K562 (cell line): ENCODE results near the gene CDC42EP5. TPM values are rescaled to one million over a fixed set of nuclear protein-coding genes. Genes with fewer than 3 reads are reported as not detected.
A peak's percentile ranks its signal among the peaks of the same experiment; 100 is the strongest.

Source experiments
- EGR1 ChIP-seq: fragments of 450-650 bp; conservative IDR thresholded peaks from 2 replicates; pipeline ENCODE4 v1.6.1; 2017; ENCODE audit warnings: mild to moderate bottlenecking
- GABPA ChIP-seq: fragments of 200-800 bp; sonication (Bioruptor generic); conservative IDR thresholded peaks from 2 replicates; pipeline ENCODE4 v1.6.1; 2016; ENCODE audit warnings: low read depth, missing genetic modification characterization, missing compliant biosample characterization
- NR1H2 ChIP-seq: sonication (generic); formaldehyde crosslinking; IDR thresholded peaks from 2 replicates; pipeline ENCODE4 v1.4.0; 2020; ENCODE audit warnings: mild to moderate bottlenecking, missing genetic modification reagents
- PHF20 ChIP-seq: fragments of 450-650 bp; IDR thresholded peaks from 2 replicates; pipeline ENCODE4 v1.6.1; 2018; ENCODE audit not compliant: partially characterized antibody
- PHF8 ChIP-seq: fragments of 200-600 bp; sonication (generic); IDR thresholded peaks from 2 replicates; pipeline ENCODE4 v1.6.1; 2012; ENCODE audit warnings: mixed run types, mild to moderate bottlenecking, inconsistent platforms, low read length, moderate library complexity, borderline replicate concordance
- POLR2B ChIP-seq: fragments of 450-650 bp; IDR thresholded peaks from 2 replicates; pipeline ENCODE4 v1.6.1; 2018; ENCODE audit warnings: low read depth; ENCODE audit not compliant: partially characterized antibody
- SP2 ChIP-seq: IDR thresholded peaks from 2 replicates; pipeline ENCODE4 v1.6.1; 2011; ENCODE audit warnings: mild to moderate bottlenecking, low read depth, low read length, moderate library complexity; ENCODE audit not compliant: poor library complexity, severe bottlenecking; ENCODE audit errors: extremely low read depth
- polyA plus RNA-seq, 8 experiments: library from polyadenylated mRNA; depleted of rRNA in 4 of 8; stranded (reverse) in 5 of 8; unstranded in 3 of 8; fragments of >200 nt; fragmentation: Nextera tagmentation in 2 of 8; fragmentation: Illumina TruSeq in 1 of 8; extraction: Ambion mirVana in 2 of 8; extraction: Trizol in 1 of 8; gene quantifications; 2 replicates each; pipeline versions ENCODE4 v1.2.1 to v1.2.3, GENCODE V29; 2011 to 2014; ENCODE audit warnings: inconsistent platforms in 1 of 8, missing spikeins in 1 of 8
- total RNA-seq, 7 experiments: library from RNA; depleted of rRNA in 6 of 7; stranded (reverse); fragments of >200 nt in 6 of 7; fragmentation: Illumina TruSeq in 2 of 7; extraction: Trizol in 2 of 7; gene quantifications; 2 replicates each; pipeline versions ENCODE4 v1.2.1 to v1.2.3, GENCODE V29; 2011 to 2021; ENCODE audit warnings: low replicate concordance in 1 of 7
- TF ChIP-seq, protein P1 (sequence below): fragments of 450-650 bp; IDR thresholded peaks from 2 replicates; pipeline ENCODE4 v1.6.1; 2016; ENCODE audit warnings: mild to moderate bottlenecking, moderate library complexity
- TF ChIP-seq, protein P2 (sequence below): fragments of 450-650 bp; IDR thresholded peaks from 2 replicates; pipeline ENCODE4 v1.6.1; 2016; ENCODE audit warnings: borderline replicate concordance
- TF ChIP-seq, protein P3 (sequence below): IDR thresholded peaks from 2 replicates; pipeline ENCODE4 v1.6.1; 2011; ENCODE audit warnings: borderline replicate concordance, low read depth, mild to moderate bottlenecking, moderate library complexity, low read length; ENCODE audit not compliant: insufficient read depth, poor library complexity, severe bottlenecking

The CDC42EP5 gene
- total and polyA plus RNA-seq, 9 of the 15 experiments (the other 6 are each of a cell fraction or from before 2014, with no cell fraction given), result 0.15 to 0.38 TPM; not detected in 7

DNA sequence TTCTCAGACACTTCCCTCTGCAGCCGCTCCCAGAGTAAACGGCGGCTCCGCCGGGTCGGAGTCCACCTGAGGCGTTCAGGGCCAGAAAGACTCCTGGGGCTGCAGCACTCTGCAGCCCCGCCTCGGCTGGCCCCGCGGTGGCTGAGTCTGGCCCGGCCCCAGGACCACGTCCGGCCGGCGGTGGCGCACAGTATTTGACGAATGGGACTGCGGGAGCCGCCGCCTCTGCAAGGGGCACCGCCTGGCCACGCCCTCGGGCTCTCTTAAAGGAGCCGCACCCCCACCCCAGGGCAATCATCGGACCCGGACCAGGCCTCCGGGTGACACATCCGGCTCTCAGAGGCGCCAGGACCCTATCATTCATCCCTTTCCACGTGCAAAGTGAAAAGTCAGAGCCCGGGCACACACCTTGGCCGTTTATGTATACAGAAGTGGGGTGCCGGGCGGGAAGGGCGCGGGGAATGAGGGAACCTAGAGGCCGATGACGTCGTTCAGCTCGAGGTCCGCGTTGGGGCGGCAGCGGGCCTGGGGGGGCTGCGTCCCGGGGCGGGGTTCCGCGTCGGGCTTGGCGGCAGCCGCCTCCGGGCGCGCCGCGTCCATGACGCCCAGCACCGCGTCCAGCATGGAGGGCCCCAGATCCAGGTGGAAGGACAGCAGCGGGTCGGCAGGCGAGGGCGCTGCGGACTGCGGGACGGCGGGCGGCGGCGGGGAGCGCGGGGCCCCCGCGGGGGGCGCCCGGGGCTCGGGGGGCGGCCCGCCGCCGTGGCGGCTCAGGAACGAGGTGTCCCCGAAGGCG is 8.3 kb downstream of the CDC42EP5 start (continued):
- TF ChIP-seq, protein P1, sequence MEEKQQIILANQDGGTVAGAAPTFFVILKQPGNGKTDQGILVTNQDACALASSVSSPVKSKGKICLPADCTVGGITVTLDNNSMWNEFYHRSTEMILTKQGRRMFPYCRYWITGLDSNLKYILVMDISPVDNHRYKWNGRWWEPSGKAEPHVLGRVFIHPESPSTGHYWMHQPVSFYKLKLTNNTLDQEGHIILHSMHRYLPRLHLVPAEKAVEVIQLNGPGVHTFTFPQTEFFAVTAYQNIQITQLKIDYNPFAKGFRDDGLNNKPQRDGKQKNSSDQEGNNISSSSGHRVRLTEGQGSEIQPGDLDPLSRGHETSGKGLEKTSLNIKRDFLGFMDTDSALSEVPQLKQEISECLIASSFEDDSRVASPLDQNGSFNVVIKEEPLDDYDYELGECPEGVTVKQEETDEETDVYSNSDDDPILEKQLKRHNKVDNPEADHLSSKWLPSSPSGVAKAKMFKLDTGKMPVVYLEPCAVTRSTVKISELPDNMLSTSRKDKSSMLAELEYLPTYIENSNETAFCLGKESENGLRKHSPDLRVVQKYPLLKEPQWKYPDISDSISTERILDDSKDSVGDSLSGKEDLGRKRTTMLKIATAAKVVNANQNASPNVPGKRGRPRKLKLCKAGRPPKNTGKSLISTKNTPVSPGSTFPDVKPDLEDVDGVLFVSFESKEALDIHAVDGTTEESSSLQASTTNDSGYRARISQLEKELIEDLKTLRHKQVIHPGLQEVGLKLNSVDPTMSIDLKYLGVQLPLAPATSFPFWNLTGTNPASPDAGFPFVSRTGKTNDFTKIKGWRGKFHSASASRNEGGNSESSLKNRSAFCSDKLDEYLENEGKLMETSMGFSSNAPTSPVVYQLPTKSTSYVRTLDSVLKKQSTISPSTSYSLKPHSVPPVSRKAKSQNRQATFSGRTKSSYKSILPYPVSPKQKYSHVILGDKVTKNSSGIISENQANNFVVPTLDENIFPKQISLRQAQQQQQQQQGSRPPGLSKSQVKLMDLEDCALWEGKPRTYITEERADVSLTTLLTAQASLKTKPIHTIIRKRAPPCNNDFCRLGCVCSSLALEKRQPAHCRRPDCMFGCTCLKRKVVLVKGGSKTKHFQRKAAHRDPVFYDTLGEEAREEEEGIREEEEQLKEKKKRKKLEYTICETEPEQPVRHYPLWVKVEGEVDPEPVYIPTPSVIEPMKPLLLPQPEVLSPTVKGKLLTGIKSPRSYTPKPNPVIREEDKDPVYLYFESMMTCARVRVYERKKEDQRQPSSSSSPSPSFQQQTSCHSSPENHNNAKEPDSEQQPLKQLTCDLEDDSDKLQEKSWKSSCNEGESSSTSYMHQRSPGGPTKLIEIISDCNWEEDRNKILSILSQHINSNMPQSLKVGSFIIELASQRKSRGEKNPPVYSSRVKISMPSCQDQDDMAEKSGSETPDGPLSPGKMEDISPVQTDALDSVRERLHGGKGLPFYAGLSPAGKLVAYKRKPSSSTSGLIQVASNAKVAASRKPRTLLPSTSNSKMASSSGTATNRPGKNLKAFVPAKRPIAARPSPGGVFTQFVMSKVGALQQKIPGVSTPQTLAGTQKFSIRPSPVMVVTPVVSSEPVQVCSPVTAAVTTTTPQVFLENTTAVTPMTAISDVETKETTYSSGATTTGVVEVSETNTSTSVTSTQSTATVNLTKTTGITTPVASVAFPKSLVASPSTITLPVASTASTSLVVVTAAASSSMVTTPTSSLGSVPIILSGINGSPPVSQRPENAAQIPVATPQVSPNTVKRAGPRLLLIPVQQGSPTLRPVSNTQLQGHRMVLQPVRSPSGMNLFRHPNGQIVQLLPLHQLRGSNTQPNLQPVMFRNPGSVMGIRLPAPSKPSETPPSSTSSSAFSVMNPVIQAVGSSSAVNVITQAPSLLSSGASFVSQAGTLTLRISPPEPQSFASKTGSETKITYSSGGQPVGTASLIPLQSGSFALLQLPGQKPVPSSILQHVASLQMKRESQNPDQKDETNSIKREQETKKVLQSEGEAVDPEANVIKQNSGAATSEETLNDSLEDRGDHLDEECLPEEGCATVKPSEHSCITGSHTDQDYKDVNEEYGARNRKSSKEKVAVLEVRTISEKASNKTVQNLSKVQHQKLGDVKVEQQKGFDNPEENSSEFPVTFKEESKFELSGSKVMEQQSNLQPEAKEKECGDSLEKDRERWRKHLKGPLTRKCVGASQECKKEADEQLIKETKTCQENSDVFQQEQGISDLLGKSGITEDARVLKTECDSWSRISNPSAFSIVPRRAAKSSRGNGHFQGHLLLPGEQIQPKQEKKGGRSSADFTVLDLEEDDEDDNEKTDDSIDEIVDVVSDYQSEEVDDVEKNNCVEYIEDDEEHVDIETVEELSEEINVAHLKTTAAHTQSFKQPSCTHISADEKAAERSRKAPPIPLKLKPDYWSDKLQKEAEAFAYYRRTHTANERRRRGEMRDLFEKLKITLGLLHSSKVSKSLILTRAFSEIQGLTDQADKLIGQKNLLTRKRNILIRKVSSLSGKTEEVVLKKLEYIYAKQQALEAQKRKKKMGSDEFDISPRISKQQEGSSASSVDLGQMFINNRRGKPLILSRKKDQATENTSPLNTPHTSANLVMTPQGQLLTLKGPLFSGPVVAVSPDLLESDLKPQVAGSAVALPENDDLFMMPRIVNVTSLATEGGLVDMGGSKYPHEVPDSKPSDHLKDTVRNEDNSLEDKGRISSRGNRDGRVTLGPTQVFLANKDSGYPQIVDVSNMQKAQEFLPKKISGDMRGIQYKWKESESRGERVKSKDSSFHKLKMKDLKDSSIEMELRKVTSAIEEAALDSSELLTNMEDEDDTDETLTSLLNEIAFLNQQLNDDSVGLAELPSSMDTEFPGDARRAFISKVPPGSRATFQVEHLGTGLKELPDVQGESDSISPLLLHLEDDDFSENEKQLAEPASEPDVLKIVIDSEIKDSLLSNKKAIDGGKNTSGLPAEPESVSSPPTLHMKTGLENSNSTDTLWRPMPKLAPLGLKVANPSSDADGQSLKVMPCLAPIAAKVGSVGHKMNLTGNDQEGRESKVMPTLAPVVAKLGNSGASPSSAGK, result peak; percentile 82
- TF ChIP-seq PHF8 (peak; percentile 84; the same call in 1 of the 2 replicates), NR1H2 (no peak), PHF20 (peak; percentile 59), SP2 (no peak), GABPA (tag) (peak; percentile 71), POLR2B (peak; percentile 69), EGR1 (0 out of 2 replicates have a peak, but pooled peaks have one; percentile 16)
- TF ChIP-seq, protein P2, sequence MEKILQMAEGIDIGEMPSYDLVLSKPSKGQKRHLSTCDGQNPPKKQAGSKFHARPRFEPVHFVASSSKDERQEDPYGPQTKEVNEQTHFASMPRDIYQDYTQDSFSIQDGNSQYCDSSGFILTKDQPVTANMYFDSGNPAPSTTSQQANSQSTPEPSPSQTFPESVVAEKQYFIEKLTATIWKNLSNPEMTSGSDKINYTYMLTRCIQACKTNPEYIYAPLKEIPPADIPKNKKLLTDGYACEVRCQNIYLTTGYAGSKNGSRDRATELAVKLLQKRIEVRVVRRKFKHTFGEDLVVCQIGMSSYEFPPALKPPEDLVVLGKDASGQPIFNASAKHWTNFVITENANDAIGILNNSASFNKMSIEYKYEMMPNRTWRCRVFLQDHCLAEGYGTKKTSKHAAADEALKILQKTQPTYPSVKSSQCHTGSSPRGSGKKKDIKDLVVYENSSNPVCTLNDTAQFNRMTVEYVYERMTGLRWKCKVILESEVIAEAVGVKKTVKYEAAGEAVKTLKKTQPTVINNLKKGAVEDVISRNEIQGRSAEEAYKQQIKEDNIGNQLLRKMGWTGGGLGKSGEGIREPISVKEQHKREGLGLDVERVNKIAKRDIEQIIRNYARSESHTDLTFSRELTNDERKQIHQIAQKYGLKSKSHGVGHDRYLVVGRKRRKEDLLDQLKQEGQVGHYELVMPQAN, result peak; percentile 79; the same call in 1 of the 2 replicates
- TF ChIP-seq, protein P3, sequence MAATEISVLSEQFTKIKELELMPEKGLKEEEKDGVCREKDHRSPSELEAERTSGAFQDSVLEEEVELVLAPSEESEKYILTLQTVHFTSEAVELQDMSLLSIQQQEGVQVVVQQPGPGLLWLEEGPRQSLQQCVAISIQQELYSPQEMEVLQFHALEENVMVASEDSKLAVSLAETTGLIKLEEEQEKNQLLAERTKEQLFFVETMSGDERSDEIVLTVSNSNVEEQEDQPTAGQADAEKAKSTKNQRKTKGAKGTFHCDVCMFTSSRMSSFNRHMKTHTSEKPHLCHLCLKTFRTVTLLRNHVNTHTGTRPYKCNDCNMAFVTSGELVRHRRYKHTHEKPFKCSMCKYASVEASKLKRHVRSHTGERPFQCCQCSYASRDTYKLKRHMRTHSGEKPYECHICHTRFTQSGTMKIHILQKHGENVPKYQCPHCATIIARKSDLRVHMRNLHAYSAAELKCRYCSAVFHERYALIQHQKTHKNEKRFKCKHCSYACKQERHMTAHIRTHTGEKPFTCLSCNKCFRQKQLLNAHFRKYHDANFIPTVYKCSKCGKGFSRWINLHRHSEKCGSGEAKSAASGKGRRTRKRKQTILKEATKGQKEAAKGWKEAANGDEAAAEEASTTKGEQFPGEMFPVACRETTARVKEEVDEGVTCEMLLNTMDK, result peak; percentile 68
